ENCODE results near the gene MYL3.

Gene MYL3

DNA sequence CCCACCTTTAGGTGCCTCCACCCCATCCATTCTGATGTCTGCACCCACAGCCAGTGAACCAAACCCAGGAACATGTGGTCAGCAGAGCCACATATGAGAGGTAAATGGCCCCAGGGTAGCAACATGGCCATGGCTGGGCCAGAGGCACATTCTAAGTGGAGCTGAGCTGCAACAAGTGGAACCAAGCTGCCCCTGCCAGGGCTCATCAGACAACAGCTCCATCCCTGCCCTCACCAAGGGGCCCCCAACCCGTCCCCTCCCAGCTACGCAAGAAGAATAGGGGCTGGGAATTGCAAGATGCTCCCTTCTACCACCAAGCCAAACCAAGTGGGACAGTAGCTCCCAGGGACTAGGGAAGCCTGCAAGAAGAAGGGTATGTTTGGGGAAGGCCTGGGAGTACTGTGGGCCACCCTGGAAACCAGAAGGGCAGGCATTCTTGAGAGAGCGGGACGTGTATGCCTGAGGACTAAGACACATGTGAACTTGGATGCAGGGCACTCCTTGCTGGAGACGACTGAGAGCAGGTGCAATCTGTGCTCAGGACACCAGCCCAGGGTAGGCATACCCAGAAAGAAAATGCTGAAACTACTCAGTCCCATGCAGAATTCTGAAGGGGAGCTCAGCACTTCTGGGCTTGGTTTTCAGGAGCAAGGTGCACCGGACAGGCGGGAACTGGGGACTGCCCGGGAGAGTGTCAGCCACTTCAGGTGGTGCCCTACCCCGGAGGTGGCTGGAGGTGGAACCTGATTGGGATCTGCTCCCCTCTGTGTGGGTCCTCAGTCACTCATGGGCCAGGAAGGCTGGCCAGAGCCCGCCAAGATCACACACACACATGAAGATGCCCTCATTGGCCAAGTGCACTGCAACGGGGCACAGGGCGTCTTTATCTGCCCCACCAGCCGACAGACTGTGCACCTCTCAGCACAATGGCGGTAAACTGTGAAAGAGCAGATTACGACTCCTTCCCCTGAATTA lies 9.5 kb downstream of the MYL3 start:
- Mint-ChIP-seq H3K27me3 (ENCODE audit: low read depth, poor library complexity) (peaks cover 6% of the 10 kb centered on the region), H3K4me1 (peaks cover 32% of the 10 kb centered on the region), H3K9me3 (no peaks in the 10 kb centered on the region), H3K4me3 (no peak overlapping the region), H3K36me3 (ENCODE audit: low read depth) (no peaks in the 10 kb centered on the region), H3K27ac (no peak overlapping the region)
- TF ChIP-seq, protein P1, sequence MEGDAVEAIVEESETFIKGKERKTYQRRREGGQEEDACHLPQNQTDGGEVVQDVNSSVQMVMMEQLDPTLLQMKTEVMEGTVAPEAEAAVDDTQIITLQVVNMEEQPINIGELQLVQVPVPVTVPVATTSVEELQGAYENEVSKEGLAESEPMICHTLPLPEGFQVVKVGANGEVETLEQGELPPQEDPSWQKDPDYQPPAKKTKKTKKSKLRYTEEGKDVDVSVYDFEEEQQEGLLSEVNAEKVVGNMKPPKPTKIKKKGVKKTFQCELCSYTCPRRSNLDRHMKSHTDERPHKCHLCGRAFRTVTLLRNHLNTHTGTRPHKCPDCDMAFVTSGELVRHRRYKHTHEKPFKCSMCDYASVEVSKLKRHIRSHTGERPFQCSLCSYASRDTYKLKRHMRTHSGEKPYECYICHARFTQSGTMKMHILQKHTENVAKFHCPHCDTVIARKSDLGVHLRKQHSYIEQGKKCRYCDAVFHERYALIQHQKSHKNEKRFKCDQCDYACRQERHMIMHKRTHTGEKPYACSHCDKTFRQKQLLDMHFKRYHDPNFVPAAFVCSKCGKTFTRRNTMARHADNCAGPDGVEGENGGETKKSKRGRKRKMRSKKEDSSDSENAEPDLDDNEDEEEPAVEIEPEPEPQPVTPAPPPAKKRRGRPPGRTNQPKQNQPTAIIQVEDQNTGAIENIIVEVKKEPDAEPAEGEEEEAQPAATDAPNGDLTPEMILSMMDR (IDR thresholded peaks at IDR 0.05) = no peak
- no peak for DNase-seq

DNA sequence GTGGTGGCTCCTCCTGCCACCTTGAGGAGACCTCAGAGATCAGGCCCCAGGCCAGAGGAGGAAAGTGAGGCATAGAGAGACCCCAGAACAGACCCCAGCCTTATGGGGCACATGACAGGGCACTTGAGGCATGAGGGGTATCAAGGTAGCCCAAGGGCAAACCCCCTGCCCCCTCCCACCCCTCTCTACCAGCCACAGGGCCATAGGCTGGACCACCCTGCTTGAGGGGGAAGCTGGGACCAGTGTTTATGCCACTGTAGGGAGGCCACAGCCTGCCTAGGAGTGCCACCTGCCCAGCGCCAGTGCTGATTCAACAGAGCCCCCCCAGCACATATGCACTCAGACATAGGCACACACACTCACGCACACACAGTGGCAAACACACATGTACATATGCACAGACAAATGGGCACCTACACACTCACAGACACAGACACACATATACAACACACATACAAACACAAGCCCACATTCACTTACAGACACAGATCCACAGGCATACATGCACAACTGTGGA lies 10.3 kb downstream of the MYL3 start:
- H3K4me3 Mint-ChIP-seq = no peak overlapping the region
- no peak overlapping the region for H3K27ac Mint-ChIP-seq
- peaks cover 6% of the 10 kb centered on the region for H3K27me3 Mint-ChIP-seq (ENCODE audit: low read depth, poor library complexity)
- H3K9me3 Mint-ChIP-seq = no peaks in the 10 kb centered on the region
- no peaks in the 10 kb centered on the region for H3K36me3 Mint-ChIP-seq (ENCODE audit: low read depth)
- peaks cover 36% of the 10 kb centered on the region for H3K4me1 Mint-ChIP-seq
- TF ChIP-seq, protein P1 (IDR thresholded peaks at IDR 0.05) = no peak
- no peak for DNase-seq

DNA sequence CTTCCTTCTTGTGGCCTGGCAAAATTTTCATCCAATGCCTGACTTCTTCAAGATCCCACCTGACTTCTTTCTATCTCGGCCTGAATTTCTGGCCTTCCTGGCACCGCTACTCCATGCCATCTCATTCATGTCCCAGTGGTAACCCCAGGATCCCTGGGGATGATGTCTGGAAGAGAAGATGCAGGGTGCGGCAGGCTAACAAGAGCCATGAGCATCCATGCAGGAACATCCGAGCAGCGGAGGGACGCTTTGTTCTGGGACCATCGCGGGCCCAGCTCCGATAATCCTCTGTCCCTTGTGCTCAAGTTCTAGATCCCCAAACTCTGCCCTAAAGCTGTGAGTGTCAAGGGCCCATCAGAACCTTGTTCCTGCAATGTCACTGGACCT lies 10.9 kb downstream of the MYL3 start:
- Mint-ChIP-seq H3K27ac (peak overlapping the region; percentile 44), H3K4me3 (no peak overlapping the region), H3K4me1 (peaks cover 35% of the 10 kb centered on the region), H3K27me3 (ENCODE audit: low read depth, poor library complexity) (peaks cover 6% of the 10 kb centered on the region), H3K9me3 (no peaks in the 10 kb centered on the region), H3K36me3 (ENCODE audit: low read depth) (no peaks in the 10 kb centered on the region)
- DNase-seq = no peak
- TF ChIP-seq, protein P1 (IDR thresholded peaks at IDR 0.05) = no peak

GRCh38 chr3:46851364-46852333 lies 11.6 kb downstream of the MYL3 start:
- Mint-ChIP-seq H3K4me3 (no peak overlapping the region), H3K36me3 (ENCODE audit: low read depth) (no peaks in the 10 kb centered on the region), H3K9me3 (no peaks in the 10 kb centered on the region), H3K27me3 (ENCODE audit: low read depth, poor library complexity) (peaks cover 3% of the 10 kb centered on the region), H3K4me1 (peaks cover 35% of the 10 kb centered on the region), H3K27ac (peak overlapping the region; percentile 44)
- no peak for DNase-seq
- TF ChIP-seq, protein P1 (IDR thresholded peaks at IDR 0.05) = no peak

DNA sequence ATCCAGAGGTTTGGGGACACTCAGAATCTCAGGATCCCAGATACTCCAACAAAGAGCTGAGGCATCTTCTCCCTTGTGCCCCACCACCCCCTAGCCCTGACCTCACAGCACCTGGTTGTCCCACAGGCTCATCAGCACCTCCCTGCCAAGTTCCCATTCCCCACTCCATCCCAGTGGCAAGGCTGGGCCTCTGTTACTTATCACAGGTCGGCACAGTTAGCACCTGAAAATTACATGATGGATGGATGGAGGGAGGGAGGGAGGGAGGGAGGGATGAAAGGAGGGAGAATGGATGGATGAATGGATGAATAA lies 12.8 kb downstream of the MYL3 start:
- no peak for DNase-seq
- peaks cover 3% of the 10 kb centered on the region for H3K27me3 Mint-ChIP-seq (ENCODE audit: low read depth, poor library complexity)
- TF ChIP-seq, protein P1 (IDR thresholded peaks at IDR 0.05) = no peak
- H3K36me3 Mint-ChIP-seq (ENCODE audit: low read depth) = no peaks in the 10 kb centered on the region
- H3K4me1 Mint-ChIP-seq = peaks cover 41% of the 10 kb centered on the region
- H3K4me3 Mint-ChIP-seq = no peak overlapping the region
- no peak overlapping the region for H3K27ac Mint-ChIP-seq
- no peaks in the 10 kb centered on the region for H3K9me3 Mint-ChIP-seq

Data from nephron progenitor cell (in vitro differentiated cells).